GM12872 (cell line): Measurements from ENCODE around the gene ADARB2.

ENCODE experiments used
- CTCF ChIP-seq: IDR thresholded peaks from 3 replicates; pipeline ENCODE4 v1.5.1; 2011; ENCODE audit warnings: low read depth, mild to moderate bottlenecking, low read length, moderate library complexity; ENCODE audit not compliant: insufficient read depth

The ADARB2 gene

GRCh38 chr10:1382711-1383110 lies 354.6 kb downstream of the ADARB2 start:
- TF ChIP-seq CTCF, result no peak

- no peak for TF ChIP-seq CTCF
Observed at GRCh38 chr10:1381339-1381738, 356.0 kb downstream of the ADARB2 start.

DNA sequence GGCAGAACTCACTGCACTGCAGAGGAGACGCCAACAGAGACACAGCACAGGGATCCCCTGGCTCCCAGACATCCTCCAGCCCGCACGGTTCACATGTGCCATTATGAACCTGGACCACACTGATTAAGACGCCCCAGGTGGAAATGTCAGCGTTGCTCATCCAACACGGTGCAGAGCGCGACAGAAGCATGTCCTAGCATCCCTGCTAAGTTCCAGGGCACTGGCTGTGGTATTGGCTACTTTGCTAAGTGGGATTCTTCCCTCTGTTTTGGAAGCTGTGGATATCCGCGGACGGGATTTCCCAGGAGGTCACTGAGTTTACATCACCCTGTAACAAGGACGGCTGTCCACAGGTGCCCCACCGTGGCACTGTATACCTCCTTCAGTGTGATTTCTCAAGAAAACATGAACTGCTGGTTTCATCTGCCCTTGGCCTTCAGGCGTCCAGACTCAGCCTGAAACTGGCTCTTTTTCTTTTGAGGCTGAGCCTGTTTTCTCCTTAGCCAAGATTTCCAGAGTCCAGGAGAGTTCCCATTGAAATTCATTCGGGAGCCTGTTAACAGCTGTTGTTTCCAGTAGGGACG lies 357.1 kb downstream of the ADARB2 start:
- no peak for TF ChIP-seq CTCF

GRCh38 chr10:1379601-1380000 lies 357.7 kb downstream of the ADARB2 start:
- 0 out of 3 replicates have a peak, but pooled peaks have one; percentile 9 for TF ChIP-seq CTCF

GRCh38 chr10:1378473-1378872 lies 358.9 kb downstream of the ADARB2 start:
- no peak for TF ChIP-seq CTCF

DNA sequence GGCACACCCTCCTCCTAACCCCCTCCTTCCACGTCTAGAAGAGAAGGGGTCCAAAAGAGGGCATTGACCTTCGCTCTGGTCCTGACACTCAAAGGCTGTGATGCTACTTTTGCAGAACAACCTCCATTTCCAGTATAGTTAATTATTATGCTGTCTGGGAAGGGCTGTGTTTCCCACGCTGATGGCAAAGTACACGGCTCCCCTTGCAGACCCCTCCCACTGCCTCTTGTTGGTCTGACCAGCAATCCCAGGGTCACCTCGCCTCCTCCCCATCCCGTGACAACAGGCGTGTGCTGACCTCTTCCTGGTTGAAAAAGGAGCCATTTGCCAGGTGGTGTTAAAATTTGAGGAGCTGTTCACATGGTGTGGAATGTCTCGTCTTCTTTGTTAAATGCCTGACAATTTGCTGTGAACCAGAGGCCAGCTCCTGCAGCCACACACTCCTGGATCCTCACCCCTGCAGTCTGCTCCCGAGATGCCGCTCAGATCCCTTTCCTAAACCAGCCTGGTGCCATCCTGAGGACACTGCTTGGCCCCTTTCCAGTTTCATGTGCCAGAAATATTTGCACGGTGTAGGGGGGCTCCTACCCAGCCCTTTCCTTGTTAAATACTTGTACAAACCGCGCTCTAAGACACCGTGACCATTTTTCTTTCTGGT lies 359.5 kb downstream of the ADARB2 start:
- TF ChIP-seq CTCF, result no peak

- TF ChIP-seq CTCF, result no peak
Observed at GRCh38 chr10:1377231-1377630, 360.1 kb downstream of the ADARB2 start.
